Progenitor cell of endocrine pancreas (in vitro differentiated cells): Measurements from ENCODE around the gene TMC1. TPM values are rescaled to one million over a fixed set of nuclear protein-coding genes. Genes with fewer than 3 reads are reported as not detected.

ENCODE experiments used
- DNase-seq: peaks from one replicate; pipeline ENCODE4 v3.0.0; 2021; ENCODE audit warnings: low spot score; ENCODE audit not compliant: unreplicated experiment
- H3K27ac Mint-ChIP-seq: 2 replicates; pipeline ENCODE4 v1.8.0; 2021; ENCODE audit warnings: mild to moderate bottlenecking, moderate library complexity, mixed read lengths
- H3K27me3 Mint-ChIP-seq: 2 replicates; pipeline ENCODE4 v1.8.0; 2021; ENCODE audit warnings: mixed read lengths
- H3K36me3 Mint-ChIP-seq: 2 replicates; pipeline ENCODE4 v1.8.0; 2022; ENCODE audit warnings: mixed read lengths; ENCODE audit not compliant: insufficient read depth
- H3K4me1 Mint-ChIP-seq: 2 replicates; pipeline ENCODE4 v1.8.0; 2021; ENCODE audit warnings: low read depth, mixed read lengths
- H3K4me3 Mint-ChIP-seq: 2 replicates; pipeline ENCODE4 v1.8.0; 2021; ENCODE audit warnings: low read depth, mild to moderate bottlenecking, moderate library complexity, mixed read lengths
- H3K9me3 Mint-ChIP-seq: 2 replicates; pipeline ENCODE4 v1.8.0; 2021; ENCODE audit warnings: low read depth, mixed read lengths
- CTCF ChIP-seq: fragments of 200-600 bp; sonication (generic); IDR thresholded peaks from one replicate; pipeline ENCODE4 v1.5.0; 2021; ENCODE audit warnings: antibody characterized with exemption, mild to moderate bottlenecking; ENCODE audit not compliant: unreplicated experiment
- total RNA-seq: library from RNA; stranded (reverse); gene quantifications from 2 replicates; pipeline ENCODE4 v1.2.1, GENCODE V29; 2021

The TMC1 gene
- total RNA-seq, 1 donor from 2014 or later, result not detected

- DNase-seq, result no peak
- Mint-ChIP-seq H3K4me3 (no peak overlapping the region), H3K9me3 (no peaks in the 10 kb centered on the region), H3K27ac (no peak overlapping the region), H3K36me3 (no peaks in the 10 kb centered on the region), H3K4me1 (no peaks in the 10 kb centered on the region), H3K27me3 (no peaks in the 10 kb centered on the region)
- TF ChIP-seq CTCF, result no peak
Observed at GRCh38 chr9:72674961-72675360, 153.6 kb downstream of the TMC1 start.

DNA sequence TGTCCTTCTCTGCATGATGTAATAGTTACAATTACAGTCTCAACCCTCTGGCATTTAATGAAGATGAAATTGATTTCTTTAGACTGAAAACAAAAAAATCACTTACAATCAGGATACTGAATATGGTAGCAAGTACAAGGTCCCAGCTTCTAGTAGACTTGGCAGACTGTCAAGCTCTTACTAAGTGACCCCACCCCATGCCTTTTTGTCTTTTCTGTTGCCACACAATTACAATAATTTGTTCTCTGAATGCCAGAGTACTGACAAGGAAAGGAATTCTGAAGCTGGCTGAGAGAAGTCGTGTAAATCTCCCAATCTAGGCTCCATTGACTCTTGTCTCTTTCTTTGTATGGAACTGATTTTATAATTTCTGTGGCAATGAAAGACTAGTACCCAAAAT, 154.2 kb downstream of the TMC1 start:
- DNase-seq, result no peak
- no peaks in the 10 kb centered on the region for H3K36me3 Mint-ChIP-seq
- H3K27me3 Mint-ChIP-seq, result no peaks in the 10 kb centered on the region
- no peaks in the 10 kb centered on the region for H3K9me3 Mint-ChIP-seq
- H3K4me1 Mint-ChIP-seq, result no peaks in the 10 kb centered on the region
- no peak for TF ChIP-seq CTCF
- H3K27ac Mint-ChIP-seq, result no peak overlapping the region
- no peak overlapping the region for H3K4me3 Mint-ChIP-seq

DNA sequence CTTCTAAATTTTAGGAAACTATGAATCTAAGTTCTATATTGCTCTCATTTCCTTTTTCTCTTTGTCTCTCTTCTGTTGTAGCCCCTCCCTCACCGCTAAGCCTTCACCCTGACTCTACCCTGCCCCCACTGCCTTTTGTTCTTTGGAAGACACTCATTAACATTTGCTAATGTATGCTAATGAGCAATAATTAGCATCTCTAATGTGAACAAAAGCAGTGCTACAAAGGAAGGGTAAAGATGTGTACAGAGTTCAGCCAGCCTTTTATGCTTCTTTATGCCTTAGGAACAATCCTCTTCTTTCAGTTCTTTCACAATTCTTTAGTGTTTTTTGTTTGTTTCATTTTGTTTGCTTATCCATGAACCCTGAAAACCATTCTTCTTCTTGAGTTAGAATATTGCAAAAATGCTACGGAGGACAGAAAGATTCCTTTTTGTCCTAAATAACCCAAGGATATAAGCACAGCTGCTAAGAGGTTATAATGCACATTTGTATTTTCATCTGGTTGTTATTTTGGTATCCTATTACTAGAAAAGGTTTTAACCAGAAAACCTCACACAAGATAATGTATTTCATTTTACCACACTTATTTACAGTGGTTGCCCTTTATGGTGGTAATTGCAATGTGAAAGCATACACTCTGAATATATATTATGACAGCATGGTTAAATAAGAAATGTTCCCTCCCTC, 159.3 kb downstream of the TMC1 start:
- Mint-ChIP-seq H3K27ac (peak overlapping the region; percentile 85), H3K4me3 (no peak overlapping the region), H3K9me3 (no peaks in the 10 kb centered on the region), H3K4me1 (no peaks in the 10 kb centered on the region), H3K36me3 (no peaks in the 10 kb centered on the region), H3K27me3 (no peaks in the 10 kb centered on the region)
- no peak for DNase-seq
- TF ChIP-seq CTCF, result no peak

- no peak for DNase-seq
Observed at GRCh38 chr9:72681283-72681630, 159.8 kb downstream of the TMC1 start.

GRCh38 chr9:72684615-72685014, 163.2 kb downstream of the TMC1 start:
- Mint-ChIP-seq H3K4me3 (no peak overlapping the region), H3K9me3 (peaks cover 1% of the 10 kb centered on the region), H3K27ac (no peak overlapping the region), H3K4me1 (no peaks in the 10 kb centered on the region), H3K27me3 (no peaks in the 10 kb centered on the region), H3K36me3 (no peaks in the 10 kb centered on the region)
- no peak for DNase-seq
- TF ChIP-seq CTCF, result no peak

More at GRCh38 chr9:72681283-72681630, 159.8 kb downstream of the TMC1 start:
- H3K27me3 Mint-ChIP-seq, result no peaks in the 10 kb centered on the region
- H3K36me3 Mint-ChIP-seq, result no peaks in the 10 kb centered on the region
- no peaks in the 10 kb centered on the region for H3K9me3 Mint-ChIP-seq
- H3K27ac Mint-ChIP-seq, result no peak overlapping the region
- no peak for TF ChIP-seq CTCF
- H3K4me3 Mint-ChIP-seq, result no peak overlapping the region
- H3K4me1 Mint-ChIP-seq, result no peaks in the 10 kb centered on the region
